K562 (cell line): Measurements from ENCODE around the gene ZNF232. TPM values are rescaled to one million over a fixed set of nuclear protein-coding genes. Genes with fewer than 3 reads are reported as not detected.
"Not testable (repeated sequence)": the region's sequence is repeated elsewhere in the genome, so short reads cannot be mapped to it uniquely, and the experiment has no call there.

Source experiments
- ATAC-seq: fragments of 200-7000 bp; cut with Tn5 transposase; 3 replicates; pipeline ENCODE4 v1.9.1; 2020; ENCODE audit warnings: moderate library complexity
- BruUV-seq: library from RNA; stranded (reverse); fragments of 400-500 nt; replicated peaks from 2 replicates; lab custom pipeline; 2021; lab: Mats Ljungman, UMichigan
- CTCF ChIA-PET: fragments of 300-600 bp; formaldehyde crosslinking; extraction: SDS; loops from one replicate; lab custom pipeline; 2021; ENCODE audit warnings: low intra/inter-chr PET ratio; lab: Yijun Ruan, JAX
- POLR2A ChIA-PET: fragments of 300-600, 350-650 bp; sonication (Branson Sonifier 250); formaldehyde crosslinking; extraction: SDS; loops from one replicate; lab custom pipeline; 2021; ENCODE audit warnings: antibody characterized with exemption, inconsistent platforms; lab: Yijun Ruan, JAX
- DNase-seq, 4 experiments: peaks; one replicate each; pipeline versions ENCODE4 v3.0.0 to v3.0.0-alpha.2; 2011 to 2018; ENCODE audit warnings: low spot score in 3 of 4, mixed read lengths in 3 of 4; ENCODE audit errors: extremely low read depth in 1 of 4
- FAIRE-seq: peaks from 2 replicates; lab custom pipeline; 2011; peaks lifted over from hg19 to GRCh38; lab: Jason Lieb, UNC
- H2AFZ ChIP-seq: 2 replicates; pipeline ENCODE4 v1.6.0; 2011; ENCODE audit warnings: low read depth, low read length, control low read depth, inconsistent platforms
- H3K27ac ChIP-seq: fragments of 200-600 bp; 3 replicates; pipeline ENCODE4 v1.8.0; 2011; ENCODE audit warnings: low read depth, mild to moderate bottlenecking, control low read depth, inconsistent platforms, low read length, moderate library complexity, mixed read lengths; ENCODE audit errors: extremely low read depth
- H3K27me3 ChIP-seq, 2 experiments: fragments of 300-600 bp in 1 of 2; 2 replicates in 1 of 2; 3 replicates in 1 of 2; pipeline versions ENCODE4 v1.6.0 to v1.8.0; 2011; ENCODE audit warnings: inconsistent platforms in 2 of 2, low read length in 2 of 2, mild to moderate bottlenecking in 1 of 2, mixed read lengths in 1 of 2, moderate library complexity in 1 of 2; ENCODE audit not compliant: control insufficient read depth in 2 of 2, insufficient read depth in 2 of 2
- H3K36me3 ChIP-seq: fragments of 300-600 bp; 3 replicates; pipeline ENCODE4 v1.8.0; 2011; ENCODE audit warnings: mild to moderate bottlenecking, low read length, inconsistent platforms; ENCODE audit not compliant: control insufficient read depth, insufficient read depth
- H3K4me1 ChIP-seq, 2 experiments: fragments of 200-600 bp in 1 of 2; replicated peaks in 1 of 2; 2 replicates in 1 of 2; 3 replicates in 1 of 2; pipeline versions ENCODE4 v1.5.1 to v1.8.0; 2011; ENCODE audit warnings: inconsistent platforms in 2 of 2, low read length in 2 of 2, mild to moderate bottlenecking in 1 of 2, mixed read lengths in 1 of 2, moderate library complexity in 1 of 2; ENCODE audit not compliant: control insufficient read depth in 2 of 2, insufficient read depth in 2 of 2
- H3K4me2 ChIP-seq: 2 replicates; pipeline ENCODE4 v1.6.1; 2011; ENCODE audit warnings: low read length, control low read depth, inconsistent platforms, mixed read lengths; ENCODE audit not compliant: insufficient read depth
- H3K4me3 ChIP-seq: fragments of 200-600 bp; sonication (generic), shearing (Covaris generic); 2 replicates; pipeline ENCODE4 v1.5.1; 2016; ENCODE audit warnings: control low read depth, inconsistent platforms
- H3K79me2 ChIP-seq: fragments of 200-600 bp; 3 replicates; pipeline ENCODE4 v1.8.0; 2011; ENCODE audit warnings: low read length, inconsistent platforms; ENCODE audit not compliant: control insufficient read depth, insufficient read depth
- H3K9ac ChIP-seq, 2 experiments: 2 replicates each; pipeline versions ENCODE4 v1.6.0 to v1.6.1; 2011; ENCODE audit warnings: low read depth in 2 of 2, low read length in 2 of 2, control low read depth in 1 of 2, inconsistent platforms in 1 of 2, mild to moderate bottlenecking in 1 of 2, mixed read lengths in 1 of 2; ENCODE audit not compliant: insufficient read depth in 1 of 2
- H3K9me1 ChIP-seq: one replicate; pipeline ENCODE4 v1.6.0; 2011; ENCODE audit warnings: inconsistent platforms, mild to moderate bottlenecking, low read length, moderate library complexity; ENCODE audit not compliant: control insufficient read depth, insufficient read depth
- H3K9me3 ChIP-seq: replicated peaks from 2 replicates; pipeline ENCODE4 v1.5.1; 2011; ENCODE audit warnings: low read depth, low read length, inconsistent platforms; ENCODE audit not compliant: control insufficient read depth, insufficient read depth
- H4K20me1 ChIP-seq: replicated peaks from 2 replicates; pipeline ENCODE4 v1.6.1; 2011; ENCODE audit warnings: low read length, inconsistent platforms, mixed read lengths; ENCODE audit not compliant: control insufficient read depth, insufficient read depth
- CHD4 ChIP-seq: fragments of 200-600 bp; sonication (generic); IDR thresholded peaks from 3 replicates; pipeline ENCODE4 v1.6.1; 2012; ENCODE audit warnings: low read depth, mild to moderate bottlenecking, mixed read lengths, low read length, inconsistent platforms; ENCODE audit not compliant: insufficient read depth, insufficient replicate concordance, poor library complexity, severe bottlenecking
- PTRF ChIP-seq: fragments of 450-650 bp; IDR thresholded peaks from 2 replicates; pipeline ENCODE4 v1.6.1; 2016; ENCODE audit warnings: mild to moderate bottlenecking, missing genetic modification characterization, missing compliant biosample characterization
- SNIP1 ChIP-seq: fragments of 450-650 bp; IDR thresholded peaks from 2 replicates; pipeline ENCODE4 v1.7.1; 2017; ENCODE audit warnings: low read depth, mild to moderate bottlenecking
- TAL1 ChIP-seq: fragments of 450-650 bp; IDR thresholded peaks from 2 replicates; pipeline ENCODE4 v1.6.1; 2016; ENCODE audit warnings: mild to moderate bottlenecking
- ZNF316 ChIP-seq: fragments of 450-650 bp; IDR thresholded peaks from 2 replicates; pipeline ENCODE4 v1.6.1; 2016
- ZNF384 ChIP-seq: IDR thresholded peaks from 2 replicates; pipeline ENCODE4 v1.6.1; 2012; ENCODE audit warnings: low read depth, low read length, improper control_type of control experiment
- ZNF511 ChIP-seq: sonication (generic); formaldehyde crosslinking; IDR thresholded peaks from 2 replicates; pipeline ENCODE4 v1.8.0; 2022; ENCODE audit warnings: mild to moderate bottlenecking, missing genetic modification reagents
- ZNF592 ChIP-seq: fragments of 450-650 bp; IDR thresholded peaks from 2 replicates; pipeline ENCODE4 v1.6.1; 2017; ENCODE audit warnings: antibody characterized with exemption, mild to moderate bottlenecking
- WGBS: fragments of 100-300 bp; shearing (Covaris generic); methylation state at CpG from one replicate; pipeline ENCODE4 v1.1.6; 2016; ENCODE audit warnings: low coverage, mixed read lengths; ENCODE audit not compliant: insufficient coverage; ENCODE audit errors: missing lambda C conversion rate; 5-methylcytosine and 5-hydroxymethylcytosine counted together
- in situ Hi-C: fragments of 300-500 bp; cut with MboI; formaldehyde crosslinking; loops from 4 replicates; pipeline ENCODE4 v1.15.0; 2018; ENCODE audit warnings: inconsistent platforms, mixed read lengths
- intact Hi-C: fragments of 100-400 bp; cut with micrococcal nuclease; formaldehyde crosslinking; loops from 2 replicates; pipeline ENCODE4 v1.14.2; 2022
- polyA plus RNA-seq, 8 experiments: library from polyadenylated mRNA; depleted of rRNA in 4 of 8; stranded (reverse) in 5 of 8; unstranded in 3 of 8; fragments of >200 nt; fragmentation: Nextera tagmentation in 2 of 8; fragmentation: Illumina TruSeq in 1 of 8; extraction: Ambion mirVana in 2 of 8; extraction: Trizol in 1 of 8; gene quantifications; 2 replicates each; pipeline versions ENCODE4 v1.2.1 to v1.2.3, GENCODE V29; 2011 to 2014; ENCODE audit warnings: inconsistent platforms in 1 of 8, missing spikeins in 1 of 8
- total RNA-seq, 7 experiments: library from RNA; depleted of rRNA in 6 of 7; stranded (reverse); fragments of >200 nt in 6 of 7; fragmentation: Illumina TruSeq in 2 of 7; extraction: Trizol in 2 of 7; gene quantifications; 2 replicates each; pipeline versions ENCODE4 v1.2.1 to v1.2.3, GENCODE V29; 2011 to 2021; ENCODE audit warnings: low replicate concordance in 1 of 7

ZNF232 gene
- total and polyA plus RNA-seq, 9 of the 15 experiments (the other 6 are each of a cell fraction or from before 2014, with no cell fraction given) = 10.6 to 26.0 (median 13.0) TPM

GRCh38 chr17:5131799-5132502, 20.3 kb upstream of the ZNF232 start:
- ATAC-seq, H3K9me3 ChIP-seq, H2AFZ ChIP-seq, DNase-seq, H3K4me1 ChIP-seq, BruUV-seq, FAIRE-seq, H4K20me1 ChIP-seq, H3K9ac ChIP-seq, H3K27ac ChIP-seq, H3K4me2 ChIP-seq, in situ Hi-C loops, CTCF ChIA-PET, H3K36me3 ChIP-seq, H3K79me2 ChIP-seq, H3K4me3 ChIP-seq, intact Hi-C loops, H3K9me1 ChIP-seq: not testable (repeated sequence)
- POLR2A ChIA-PET = interaction anchor here (0.7 kb wide), 1 partner anchor 145 kb away, joined by 4 read pairs; no protein-coding TSS in a partner anchor
- WGBS = 0% methylated on average over 4 of the region's 16 CpGs
- H3K27me3 ChIP-seq = peaks cover 0 to 48% of the 10 kb centered on the region in 2 experiments; a peak in 3 of 5 replicates

GRCh38 chr17:5131146-5131715, 19.6 kb upstream of the ZNF232 start:
- CTCF ChIA-PET = no interaction called here
- intact Hi-C loops (no loop called here), in situ Hi-C loops (no loop called here)
- no peak for DNase-seq
- H4K20me1 ChIP-seq = no peaks in the 10 kb centered on the region
- peaks cover 0 to 45% of the 10 kb centered on the region in 2 experiments; a peak in 3 of 5 replicates for H3K27me3 ChIP-seq
- no peaks in the 10 kb centered on the region for H3K79me2 ChIP-seq
- no peak overlapping the region for H2AFZ ChIP-seq
- WGBS = 0% methylated on average over 2 of the region's 7 CpGs
- ATAC-seq = no peak
- POLR2A ChIA-PET = no interaction called here
- H3K27ac ChIP-seq = no peak overlapping the region
- no TSS peak for BruUV-seq
- H3K4me1 ChIP-seq = no peaks in the 10 kb centered on the region
- TF ChIP-seq ZNF592 (no peak), SNIP1 (no peak), PTRF (tag) (no peak), ZNF316 (no peak), TAL1 (no peak), CHD4 (no peak), ZNF511 (CRISPR knock-in tag) (no peak), ZNF384 (no peak)
- no peaks in the 10 kb centered on the region for H3K9me1 ChIP-seq
- no peaks in the 10 kb centered on the region for H3K36me3 ChIP-seq
- H3K4me3 ChIP-seq = no peak overlapping the region
- H3K4me2 ChIP-seq = no peak overlapping the region
- no peak for FAIRE-seq
- H3K9me3 ChIP-seq = no peaks in the 10 kb centered on the region
- no peak overlapping the region for H3K9ac ChIP-seq
